NT2/D1 (cell line): ENCODE data around the gene DDX31.

Source experiments
- DNase-seq: peaks from one replicate; pipeline ENCODE4 v3.0.0-alpha.2; 2011; ENCODE audit warnings: low read depth, low spot score
- H3K27me3 ChIP-seq: 2 replicates; pipeline ENCODE4 v1.6.0; 2011; ENCODE audit warnings: mild to moderate bottlenecking; ENCODE audit not compliant: insufficient read length, insufficient read depth
- H3K36me3 ChIP-seq: 2 replicates; pipeline ENCODE4 v1.6.1; 2011; ENCODE audit warnings: mild to moderate bottlenecking, low read length, mixed read lengths; ENCODE audit not compliant: insufficient read depth, insufficient read length
- H3K4me1 ChIP-seq: 2 replicates; pipeline ENCODE4 v1.5.1; 2011; ENCODE audit not compliant: insufficient read depth, insufficient read length
- H3K4me3 ChIP-seq: 2 replicates; pipeline ENCODE4 v1.5.1; 2011; ENCODE audit warnings: low read depth; ENCODE audit not compliant: insufficient read length
- H3K9ac ChIP-seq: 2 replicates; pipeline ENCODE4 v1.6.0; 2011; ENCODE audit warnings: low read depth; ENCODE audit not compliant: insufficient read length
- H3K9me3 ChIP-seq: 2 replicates; pipeline ENCODE4 v1.5.1; 2011; ENCODE audit warnings: mild to moderate bottlenecking, low read length; ENCODE audit not compliant: insufficient read depth
- SUZ12 ChIP-seq: IDR thresholded peaks from 2 replicates; pipeline ENCODE4 v1.6.1; 2011; ENCODE audit not compliant: insufficient read length, insufficient read depth; ENCODE audit errors: extremely low read depth
- YY1 ChIP-seq: IDR thresholded peaks from 2 replicates; pipeline ENCODE4 v1.6.1; 2011; ENCODE audit not compliant: insufficient read length, insufficient read depth
- ZNF274 ChIP-seq: IDR thresholded peaks from 2 replicates; pipeline ENCODE4 v1.6.1; 2011; ENCODE audit warnings: mild to moderate bottlenecking, low read depth, low read length

Gene DDX31

DNA sequence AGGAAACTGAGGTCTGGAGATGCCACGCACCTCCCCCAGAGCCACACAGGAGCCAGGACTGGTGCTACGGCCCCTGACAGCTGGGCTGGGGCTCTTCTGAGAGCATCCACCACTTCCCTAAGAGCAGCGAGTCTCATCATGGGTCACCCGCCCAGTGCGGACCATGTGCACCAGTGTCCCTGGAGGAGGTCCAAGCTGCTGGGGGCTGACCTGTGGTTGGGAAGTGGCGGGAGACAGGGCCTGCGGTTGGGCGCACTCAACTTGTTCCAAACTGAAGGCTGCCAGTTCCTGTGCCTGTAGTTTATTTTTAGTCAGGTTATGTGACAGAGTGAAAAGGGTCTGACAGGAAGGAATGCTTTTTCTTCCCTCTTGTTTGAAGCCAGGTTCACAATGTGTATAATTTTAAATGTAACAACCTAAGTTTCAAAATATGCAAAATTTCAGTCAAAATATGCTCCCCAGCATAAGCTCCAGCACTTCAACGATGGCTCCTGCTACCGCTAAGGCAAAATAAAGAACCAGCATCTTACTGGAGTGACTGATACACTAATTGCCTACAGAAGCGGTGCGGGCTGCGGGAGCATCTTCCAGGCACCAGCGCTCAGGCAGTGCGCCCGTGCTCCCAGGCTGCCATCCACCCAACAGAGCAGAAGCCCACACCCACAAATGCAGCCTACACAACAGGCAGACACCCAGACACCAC is 72.6 kb downstream of the DDX31 start:
- peaks cover 78% of the 10 kb centered on the region for H3K36me3 ChIP-seq
- H3K9ac ChIP-seq: no peak overlapping the region
- no peaks in the 10 kb centered on the region for H3K27me3 ChIP-seq
- H3K4me3 ChIP-seq: no peak overlapping the region
- H3K9me3 ChIP-seq: no peaks in the 10 kb centered on the region
- TF ChIP-seq SUZ12: no peak
- no peak for TF ChIP-seq ZNF274
- TF ChIP-seq YY1: no peak
- H3K4me1 ChIP-seq: peaks cover 4% of the 10 kb centered on the region
- no peak for DNase-seq

- H3K27me3 ChIP-seq: peaks cover 2% of the 10 kb centered on the region
- no peak for DNase-seq
- H3K4me1 ChIP-seq: peaks cover 4% of the 10 kb centered on the region
- no peak overlapping the region for H3K9ac ChIP-seq
- TF ChIP-seq SUZ12 (no peak), YY1 (no peak), ZNF274 (no peak)
- H3K9me3 ChIP-seq: no peaks in the 10 kb centered on the region
- no peak overlapping the region for H3K4me3 ChIP-seq
- peaks cover 70% of the 10 kb centered on the region for H3K36me3 ChIP-seq
Measured at GRCh38 chr9:132596200-132596599, 73.6 kb downstream of the DDX31 start.

DNA sequence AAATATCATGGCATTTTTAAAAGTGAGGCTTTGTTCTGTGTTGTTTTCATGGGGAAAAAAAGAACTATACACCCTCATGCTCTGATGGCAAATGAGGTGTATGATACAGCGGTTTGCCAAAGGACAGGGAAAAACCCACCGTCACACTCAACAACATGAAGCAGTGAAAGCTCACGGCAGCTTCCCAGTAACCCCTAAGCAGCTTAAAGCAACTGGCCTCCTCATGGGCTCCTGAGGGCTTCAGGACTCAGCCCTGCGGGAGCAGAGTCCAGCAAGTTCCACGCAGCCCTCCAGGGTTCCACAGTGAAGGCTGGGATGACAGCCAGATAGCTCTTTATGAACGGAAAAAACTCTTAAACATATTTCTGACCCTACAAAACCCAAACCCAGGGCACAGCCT is 74.5 kb downstream of the DDX31 start:
- Histone ChIP-seq H3K36me3 (peaks cover 62% of the 10 kb centered on the region), H3K4me1 (peaks cover 7% of the 10 kb centered on the region), H3K4me3 (no peak overlapping the region), H3K9ac (no peak overlapping the region), H3K27me3 (peaks cover 10% of the 10 kb centered on the region), H3K9me3 (no peaks in the 10 kb centered on the region)
- TF ChIP-seq ZNF274 (no peak), YY1 (no peak)
- no peak for DNase-seq

DNA sequence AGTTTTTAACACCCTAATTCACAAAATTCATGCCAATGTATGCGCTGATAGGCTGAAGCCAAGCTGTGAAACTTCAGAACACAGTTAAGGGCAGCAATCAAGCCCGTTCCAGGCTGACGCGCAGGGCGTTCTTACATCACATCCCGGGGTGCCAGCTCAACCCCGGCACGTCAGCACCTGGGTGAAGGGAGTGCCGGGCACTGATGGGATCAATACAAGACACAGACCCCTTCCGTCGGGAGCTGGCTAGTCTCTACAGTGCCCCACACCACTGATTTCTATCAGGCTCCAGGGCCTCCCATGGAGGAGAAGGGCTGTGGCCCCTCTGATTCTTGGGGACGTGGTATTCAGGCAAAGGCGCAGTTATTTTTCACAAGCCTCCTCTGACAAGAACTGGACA is 75.4 kb downstream of the DDX31 start:
- Histone ChIP-seq H3K4me1 (peaks cover 9% of the 10 kb centered on the region), H3K4me3 (no peak overlapping the region), H3K9me3 (no peaks in the 10 kb centered on the region), H3K36me3 (peaks cover 53% of the 10 kb centered on the region), H3K9ac (no peak overlapping the region), H3K27me3 (peaks cover 20% of the 10 kb centered on the region)
- no peak for DNase-seq
- no peak for TF ChIP-seq YY1
- no peak for TF ChIP-seq SUZ12
- no peak for TF ChIP-seq ZNF274

DNA sequence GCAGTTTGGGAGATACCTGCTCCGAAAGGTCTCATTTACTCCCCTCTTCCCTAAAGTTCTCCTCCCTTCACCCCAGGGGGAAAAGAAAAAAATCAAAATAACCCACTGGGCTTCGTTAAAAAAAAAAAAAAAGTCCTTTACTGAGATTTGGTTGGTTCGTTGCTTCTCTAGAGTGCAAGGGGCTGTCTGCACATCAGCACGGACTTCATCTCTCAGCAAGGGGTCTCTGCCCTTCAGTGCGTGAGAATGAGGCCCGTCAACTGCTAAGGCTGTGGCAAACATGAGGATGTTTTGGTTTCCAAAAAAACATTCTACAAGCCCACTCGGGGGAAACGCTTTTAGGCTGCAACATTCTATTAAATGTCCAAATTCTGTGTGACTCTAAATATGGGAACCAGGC is 77.3 kb downstream of the DDX31 start:
- H3K9me3 ChIP-seq: no peaks in the 10 kb centered on the region
- H3K36me3 ChIP-seq: peaks cover 37% of the 10 kb centered on the region
- H3K27me3 ChIP-seq: peaks cover 39% of the 10 kb centered on the region
- H3K4me3 ChIP-seq: peak overlapping the region; percentile 27
- DNase-seq: no peak
- TF ChIP-seq SUZ12: no peak
- no peak for TF ChIP-seq ZNF274
- no peak for TF ChIP-seq YY1
- peak overlapping the region; percentile 53 for H3K9ac ChIP-seq
- peaks cover 18% of the 10 kb centered on the region for H3K4me1 ChIP-seq

DNA sequence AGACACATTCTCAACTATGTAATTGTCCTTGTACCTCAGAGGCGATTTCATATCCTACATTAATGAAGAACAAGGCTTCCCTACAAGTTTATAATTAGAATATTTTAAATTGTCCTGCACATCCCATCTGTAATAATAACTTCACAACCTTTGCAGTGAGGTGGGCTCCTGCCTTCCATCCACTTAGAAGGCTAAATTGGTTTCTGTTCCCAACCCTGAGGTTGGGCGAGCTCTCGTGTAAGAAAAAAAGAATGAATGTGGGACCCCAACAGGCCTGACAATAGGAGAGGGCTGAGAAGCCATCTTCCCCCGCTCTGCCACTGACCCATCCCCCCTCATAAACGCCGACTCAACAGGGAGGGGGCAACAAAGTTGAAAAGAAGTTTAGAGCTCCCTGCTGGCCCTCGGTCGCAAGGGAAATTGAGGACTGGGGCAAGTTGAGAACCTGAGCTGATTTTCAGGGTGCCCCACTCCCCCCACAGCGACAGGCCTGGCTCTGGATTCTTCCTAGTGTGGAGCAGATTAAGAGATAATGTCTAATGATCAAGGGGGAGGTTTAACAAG is 78.0 kb downstream of the DDX31 start:
- peaks cover 25% of the 10 kb centered on the region for H3K4me1 ChIP-seq
- H3K36me3 ChIP-seq: peaks cover 31% of the 10 kb centered on the region
- TF ChIP-seq SUZ12 (no peak), ZNF274 (no peak), YY1 (no peak)
- DNase-seq: peak; percentile 57
- no peaks in the 10 kb centered on the region for H3K9me3 ChIP-seq
- peak overlapping the region; percentile 53 for H3K9ac ChIP-seq
- H3K4me3 ChIP-seq: peak overlapping the region; percentile 27
- H3K27me3 ChIP-seq: peaks cover 45% of the 10 kb centered on the region

GRCh38 chr9:132591244-132591643 is 78.5 kb downstream of the DDX31 start:
- H3K4me1 ChIP-seq: peaks cover 30% of the 10 kb centered on the region
- no peaks in the 10 kb centered on the region for H3K9me3 ChIP-seq
- H3K27me3 ChIP-seq: peaks cover 51% of the 10 kb centered on the region
- H3K36me3 ChIP-seq: peaks cover 25% of the 10 kb centered on the region
- H3K9ac ChIP-seq: no peak overlapping the region
- no peak for TF ChIP-seq SUZ12
- no peak for TF ChIP-seq YY1
- no peak for TF ChIP-seq ZNF274
- DNase-seq: peak; percentile 70
- peak overlapping the region; percentile 27 for H3K4me3 ChIP-seq
